ENCODE results near the gene SLC35F3.

- TF ChIP-seq POLR2AphosphoS5 (IDR thresholded peaks at IDR 0.05; ENCODE audit: low read depth, low read length) (no peak), POLR2A (IDR thresholded peaks at IDR 0.05; ENCODE audit: low read depth, low read length) (no peak)
Measured at GRCh38 chr1:234219711-234220110, 315.2 kb downstream of the SLC35F3 start.
